NK-92 treated with Interleukin-12 subunit alpha and Interleukin-12 subunit beta, amount 100 ng/mL, for 24 hours (cell line): Measurements from ENCODE around the gene MRPS18C.
"Not testable (repeated sequence)": the region's sequence is repeated elsewhere in the genome, so short reads cannot be mapped to it uniquely, and the experiment has no call there.

Source experiments
- DNase-seq: peaks from one replicate; lab custom pipeline; 2025; lab: John Stamatoyannopoulos, UW

The MRPS18C gene

DNA sequence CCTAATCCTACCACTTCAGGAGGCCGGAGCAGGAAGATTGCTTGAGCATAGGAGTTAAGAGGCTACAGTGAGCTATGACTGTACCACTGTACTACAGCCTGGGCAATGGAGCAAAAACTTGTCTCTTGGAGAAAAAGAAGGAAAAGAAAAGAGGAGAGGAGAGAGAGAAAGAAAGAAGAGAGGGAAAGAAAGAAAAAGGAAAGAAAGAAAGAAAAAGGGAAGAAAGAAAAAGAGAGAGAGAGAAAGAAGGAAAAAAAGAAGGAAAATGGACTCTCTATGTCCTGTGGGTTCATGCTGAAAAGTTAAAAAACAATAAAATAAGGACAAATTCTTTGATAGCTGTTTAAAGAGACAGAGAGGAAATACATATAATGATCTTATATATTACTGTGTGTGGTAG lies 42.3 kb downstream of the MRPS18C start:
- DNase-seq, result no peak

- not testable (repeated sequence) for DNase-seq
These were observed 45.8 kb downstream of the MRPS18C start for GRCh38 chr4:83501671-83502070.

DNA sequence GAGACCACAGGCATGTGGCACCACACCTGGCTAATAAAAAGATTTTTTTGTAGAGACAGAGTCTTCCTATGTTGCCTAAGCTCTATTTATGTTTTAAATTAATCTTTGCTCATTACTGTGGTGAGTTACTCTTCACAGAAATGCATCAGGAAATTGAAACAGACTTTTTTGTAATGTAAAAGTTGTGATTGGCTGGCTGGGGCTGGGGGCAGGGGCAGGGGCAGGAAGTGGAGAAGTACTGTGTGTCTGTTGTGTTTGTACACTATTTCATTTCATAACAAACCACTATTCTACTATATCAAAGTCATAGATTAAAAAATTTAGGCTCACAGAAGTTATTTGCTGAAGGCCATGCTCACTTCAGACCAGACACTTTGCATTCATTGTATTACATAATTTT lies 48.1 kb downstream of the MRPS18C start:
- DNase-seq, result no peak

DNA sequence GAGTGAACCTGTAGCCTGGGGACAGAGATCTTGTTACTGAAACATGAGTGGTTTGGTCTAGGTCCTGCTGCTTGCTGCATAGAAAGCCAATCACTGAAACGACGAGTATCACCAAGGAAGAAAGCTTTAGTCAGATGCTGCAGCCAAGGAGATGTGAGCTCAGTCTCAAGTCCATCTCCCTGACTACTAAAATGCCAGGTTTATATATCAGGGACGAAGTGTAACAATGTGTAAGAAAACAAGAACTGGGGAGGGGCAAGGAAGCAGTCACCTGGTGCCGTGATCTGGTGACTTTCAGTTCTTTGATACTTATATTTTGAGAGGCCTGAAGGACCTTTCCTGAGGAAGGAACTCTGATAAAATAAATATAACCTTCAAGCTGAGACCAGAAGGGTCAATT lies 48.6 kb downstream of the MRPS18C start:
- DNase-seq, result no peak

GRCh38 chr4:83504996-83505395 lies 49.1 kb downstream of the MRPS18C start:
- no peak for DNase-seq

DNA sequence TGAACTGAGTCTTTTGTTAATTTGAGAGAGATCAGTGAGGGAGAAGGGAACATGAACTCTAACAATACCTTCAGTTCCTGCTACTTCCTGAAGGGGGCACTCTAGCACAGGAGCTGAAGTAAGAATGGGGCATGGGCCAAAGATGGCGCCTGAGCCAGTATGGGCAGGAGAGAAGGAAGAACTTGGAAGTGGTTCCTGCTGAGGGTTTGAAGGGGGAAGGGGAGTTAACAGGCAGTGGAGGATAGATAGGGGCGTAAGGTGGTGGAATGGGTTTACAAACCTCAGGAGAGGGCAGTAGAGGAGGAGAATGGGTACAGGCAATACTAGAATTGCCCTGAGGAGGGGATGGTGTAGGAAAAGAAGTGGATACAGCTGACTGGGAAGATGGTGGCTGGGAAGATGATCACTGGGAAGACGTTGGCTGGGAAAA lies 53.3 kb downstream of the MRPS18C start:
- peak; percentile 8 for DNase-seq

GRCh38 chr4:83510442-83510841 lies 54.6 kb downstream of the MRPS18C start:
- no peak for DNase-seq
